GM19324 (cell line): ENCODE measurements around the gene DRD4.

Experiments used
- ATAC-seq: cut with Tn5 transposase; IDR thresholded peaks from one replicate; pipeline ENCODE4 v1.9.1; 2021; ENCODE audit warnings: mild to moderate bottlenecking, moderate library complexity; ENCODE audit not compliant: unreplicated experiment, low FRiP score

Gene DRD4

DNA sequence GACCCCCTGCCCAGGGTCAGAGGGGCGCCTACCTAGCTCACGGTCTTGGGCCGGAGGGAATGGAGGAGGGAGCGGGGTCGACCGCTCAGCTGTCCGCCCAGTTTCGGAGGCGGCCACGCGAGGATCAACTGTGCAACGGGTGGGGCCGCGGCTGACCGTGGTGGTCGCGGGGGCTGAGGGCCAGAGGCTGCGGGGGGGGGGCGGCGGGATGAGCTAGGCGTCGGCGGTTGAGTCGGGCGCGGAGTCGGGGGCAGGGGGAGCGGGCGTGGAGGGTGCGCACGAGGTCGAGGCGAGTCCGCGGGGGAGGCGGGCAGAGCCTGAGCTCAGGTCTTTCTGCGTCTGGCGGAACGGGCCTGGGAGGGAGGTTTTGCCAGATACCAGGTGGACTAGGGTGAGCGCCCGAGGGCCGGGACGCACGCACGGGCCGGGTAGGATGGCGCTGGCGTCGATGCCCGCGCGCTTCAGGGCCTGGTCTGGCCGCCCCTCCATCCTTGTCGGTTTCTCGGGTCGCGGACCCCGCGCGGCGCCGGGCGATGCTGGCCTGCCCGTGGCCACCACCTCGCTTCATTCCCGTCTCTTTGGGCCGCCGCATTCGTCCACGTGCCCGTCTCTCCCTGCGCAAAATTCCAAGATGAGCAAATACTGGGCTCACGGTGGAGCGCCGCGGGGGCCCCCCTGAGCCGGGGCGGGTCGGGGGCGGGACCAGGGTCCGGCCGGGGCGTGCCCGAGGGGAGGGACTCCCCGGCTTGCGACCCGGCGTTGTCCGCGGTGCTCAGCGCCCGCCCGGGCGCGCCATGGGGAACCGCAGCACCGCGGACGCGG is at the start of gene DRD4:
Gene DRD4 (plus strand): TSS at position 759 of the 822 bp plus-strand sequence. CDS start 36 bp downstream, at position 795.
- ATAC-seq = no peak

DNA sequence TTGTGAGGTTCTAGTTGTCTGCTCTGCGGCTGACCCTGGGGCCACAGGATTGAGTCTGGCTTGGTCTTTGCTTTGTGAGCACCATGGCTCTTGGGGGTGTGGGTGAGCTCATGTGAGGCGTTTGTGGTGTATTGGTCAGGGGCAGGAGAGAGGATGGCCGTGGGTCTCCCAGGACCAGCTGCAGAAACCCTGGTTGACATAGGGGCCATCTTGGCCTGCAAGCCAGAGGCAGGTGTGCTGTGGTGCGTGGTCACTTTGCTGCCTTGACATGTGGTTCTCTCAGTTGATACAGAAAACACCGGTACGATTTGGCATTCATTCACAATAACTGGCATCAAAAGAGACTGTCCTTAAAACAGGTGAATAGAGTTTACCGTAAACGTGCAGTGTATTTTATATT is 49.5 kb upstream of the DRD4 start:
- ATAC-seq = no peak

DNA sequence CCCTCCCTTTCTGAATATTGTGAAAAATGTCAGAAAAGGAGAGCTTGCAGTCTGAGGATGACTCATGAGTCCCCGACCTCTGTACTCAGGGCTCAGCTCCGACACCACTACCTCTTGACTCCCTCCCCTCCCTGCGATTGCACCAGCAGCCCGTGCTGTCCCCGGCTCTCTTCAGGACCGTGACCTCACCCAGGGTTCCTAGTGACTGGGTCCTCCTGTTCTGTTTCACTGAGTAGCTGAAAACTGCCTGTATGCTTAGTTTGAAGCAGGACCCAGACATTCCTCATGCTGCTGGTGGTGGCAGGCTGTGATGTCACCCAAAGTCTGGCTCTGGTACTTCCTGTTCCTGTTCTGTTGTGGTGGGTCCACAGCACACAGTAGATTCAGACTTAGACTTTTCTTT is 49.1 kb upstream of the DRD4 start:
- no peak for ATAC-seq

DNA sequence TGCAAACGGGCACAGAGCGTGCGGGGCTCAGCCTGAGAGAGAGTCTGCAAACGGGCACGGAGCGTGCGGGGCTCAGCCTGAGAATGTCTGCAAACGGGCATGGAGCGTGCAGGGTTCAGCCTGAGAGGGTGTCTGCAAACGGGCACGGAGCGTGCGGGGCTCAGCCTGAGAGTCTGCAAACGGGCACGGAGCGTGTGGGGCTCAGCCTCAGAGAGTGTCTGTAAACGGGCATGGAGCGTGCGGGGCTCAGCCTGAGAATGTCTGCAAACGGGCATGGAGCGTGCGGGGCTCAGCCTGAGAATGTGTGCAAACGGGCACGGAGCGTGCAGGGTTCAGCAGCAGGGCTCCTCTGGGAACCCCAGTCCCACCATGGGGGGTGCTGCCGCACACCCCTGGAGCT is 47.3 kb upstream of the DRD4 start:
- ATAC-seq = no peak

DNA sequence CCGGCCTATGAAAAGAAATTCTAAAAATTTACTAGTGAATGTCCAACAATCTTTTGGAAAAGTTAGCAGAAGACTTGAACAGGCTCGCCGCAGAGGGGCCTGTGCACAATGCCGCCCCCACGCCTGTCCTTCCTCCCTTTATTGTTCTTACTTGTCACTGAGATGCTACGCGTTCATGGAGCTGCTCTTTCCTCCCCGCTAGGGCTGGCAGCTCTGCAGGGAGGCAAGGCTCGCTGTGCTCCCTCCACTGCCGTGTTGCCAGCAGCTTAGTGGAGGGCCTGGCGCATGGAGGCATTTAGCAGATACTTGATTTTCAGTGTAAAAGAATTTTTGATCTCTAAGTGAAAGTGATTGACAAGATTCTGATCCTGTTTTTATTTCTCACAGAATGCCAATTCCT is 46.1 kb upstream of the DRD4 start:
- ATAC-seq = no peak

DNA sequence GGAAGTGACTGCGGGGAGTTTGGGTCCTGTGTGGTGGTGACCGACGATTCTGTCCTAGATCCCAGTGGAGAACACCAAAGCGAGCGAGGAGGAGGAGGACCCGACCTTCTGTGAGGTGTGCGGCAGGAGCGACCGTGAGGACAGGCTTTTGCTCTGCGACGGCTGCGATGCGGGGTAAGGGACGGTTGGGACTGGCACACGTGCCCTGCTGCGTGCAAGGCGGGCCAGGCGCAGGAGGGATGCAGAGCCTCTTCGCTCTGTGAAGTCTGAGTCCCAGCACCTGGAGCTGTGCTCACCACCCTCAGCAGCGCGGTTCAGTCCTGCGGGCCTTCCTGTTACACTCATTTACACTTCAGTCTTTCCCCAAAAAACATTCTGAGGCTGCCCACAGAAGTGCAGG is 44.6 kb upstream of the DRD4 start:
- ATAC-seq = no peak

DNA sequence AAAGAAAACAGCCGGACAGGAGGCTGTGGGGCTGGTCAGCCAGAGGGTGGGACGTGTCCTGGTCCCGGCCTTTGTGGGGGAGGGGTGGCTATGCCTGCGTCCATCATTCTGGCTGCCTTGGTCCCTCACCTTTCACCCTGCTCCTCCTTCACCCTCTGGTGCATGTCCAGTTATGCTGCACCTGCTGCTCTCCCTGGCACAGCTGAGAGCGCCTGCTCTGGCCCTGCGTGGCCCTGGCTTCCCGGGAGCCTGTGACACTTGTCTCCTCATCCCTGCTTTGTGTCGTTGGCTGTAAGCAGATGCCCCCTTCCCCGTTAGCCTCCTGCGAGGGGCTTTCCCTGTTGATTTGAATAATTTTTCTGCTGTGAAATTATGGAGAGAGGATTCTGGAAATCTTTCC is 44.2 kb upstream of the DRD4 start:
- no peak for ATAC-seq

DNA sequence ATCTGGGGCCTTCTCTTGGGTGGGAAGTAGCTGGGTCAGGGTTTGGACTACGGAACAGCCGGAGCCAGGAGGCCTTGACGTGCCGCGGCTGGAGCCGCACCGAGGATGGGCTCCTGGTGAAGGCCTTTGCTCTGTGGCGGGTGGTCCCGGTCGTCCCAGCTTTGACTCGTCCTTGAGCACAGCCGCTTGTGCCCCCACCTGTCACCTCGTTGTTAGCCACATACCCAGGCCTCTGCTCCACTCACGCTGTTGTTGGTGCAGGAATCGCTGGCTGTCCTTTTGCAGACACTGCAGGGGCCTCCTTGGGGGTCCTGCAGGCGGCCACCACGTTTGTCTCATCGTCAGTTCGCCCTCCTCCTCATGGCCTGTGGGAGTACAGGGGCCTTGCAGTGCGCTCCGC is 43.7 kb upstream of the DRD4 start:
- ATAC-seq = no peak

DNA sequence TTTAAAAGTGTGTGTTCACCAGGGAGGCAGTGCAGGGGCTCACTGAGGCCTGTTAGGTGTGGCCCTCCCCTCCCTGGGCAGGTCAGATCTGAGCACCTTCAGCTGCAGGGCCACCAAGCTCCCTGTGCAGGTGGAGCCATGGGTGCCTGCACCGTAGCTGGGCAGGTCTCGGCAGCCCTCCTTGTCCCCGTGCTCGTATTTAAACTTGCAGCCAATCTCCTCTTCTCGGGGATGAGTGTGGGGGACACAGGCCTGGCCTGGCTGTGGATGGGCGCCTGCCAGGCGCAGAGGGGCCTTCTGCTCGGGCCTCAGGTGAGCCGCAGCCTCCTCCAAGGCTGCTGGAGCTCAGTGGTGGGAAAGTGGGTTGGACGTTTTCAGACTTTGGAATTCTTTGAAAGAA is 41.7 kb upstream of the DRD4 start:
- no peak for ATAC-seq

DNA sequence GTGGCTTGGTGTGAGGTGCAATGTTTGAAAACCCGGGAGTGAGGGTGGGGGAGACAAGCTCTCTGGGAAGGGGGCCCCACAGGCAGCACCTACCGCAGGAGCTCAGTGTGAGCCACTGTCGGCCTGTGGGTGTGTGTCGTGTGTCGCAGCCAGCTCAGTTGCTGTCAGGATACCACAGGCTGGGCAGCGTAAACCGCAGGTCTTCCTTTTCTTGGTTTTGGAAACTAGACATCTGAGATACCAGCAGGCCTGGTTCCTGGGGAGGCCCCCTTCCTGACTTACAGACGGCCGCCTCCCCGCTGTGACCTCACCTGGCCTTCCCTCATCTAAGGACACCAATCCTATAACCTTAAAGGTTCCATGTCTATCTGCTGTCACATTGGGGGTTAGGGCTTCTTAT is 40.7 kb upstream of the DRD4 start:
- no peak for ATAC-seq

DNA sequence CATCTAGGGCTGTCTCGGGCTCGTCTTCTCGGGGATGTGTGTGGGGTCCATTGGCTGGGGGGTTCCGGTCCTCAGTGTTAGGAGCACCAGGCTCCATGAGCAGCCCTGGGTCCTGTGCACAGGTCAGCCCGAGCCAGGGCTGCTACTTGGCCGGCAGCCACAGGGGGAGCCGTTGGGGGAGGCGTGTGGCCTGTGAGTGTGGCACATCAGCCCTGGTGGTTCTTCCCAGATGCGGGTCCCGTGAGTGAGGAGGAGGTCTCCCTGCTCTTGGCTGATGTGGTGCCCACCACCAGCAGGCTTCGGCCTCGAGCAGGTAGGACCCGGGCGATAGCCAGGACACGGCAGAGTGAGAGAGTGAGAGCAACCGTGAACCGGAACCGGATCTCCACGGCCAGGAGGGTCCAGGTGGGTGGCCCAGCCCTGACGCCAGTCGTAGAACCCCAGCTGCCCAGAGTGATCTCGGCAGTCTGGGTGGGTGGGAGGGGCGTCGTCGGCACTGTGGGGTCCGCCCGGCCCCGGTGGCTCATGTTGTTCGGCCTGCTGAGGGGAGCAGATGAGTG is 39.8 kb upstream of the DRD4 start:
- no peak for ATAC-seq

DNA sequence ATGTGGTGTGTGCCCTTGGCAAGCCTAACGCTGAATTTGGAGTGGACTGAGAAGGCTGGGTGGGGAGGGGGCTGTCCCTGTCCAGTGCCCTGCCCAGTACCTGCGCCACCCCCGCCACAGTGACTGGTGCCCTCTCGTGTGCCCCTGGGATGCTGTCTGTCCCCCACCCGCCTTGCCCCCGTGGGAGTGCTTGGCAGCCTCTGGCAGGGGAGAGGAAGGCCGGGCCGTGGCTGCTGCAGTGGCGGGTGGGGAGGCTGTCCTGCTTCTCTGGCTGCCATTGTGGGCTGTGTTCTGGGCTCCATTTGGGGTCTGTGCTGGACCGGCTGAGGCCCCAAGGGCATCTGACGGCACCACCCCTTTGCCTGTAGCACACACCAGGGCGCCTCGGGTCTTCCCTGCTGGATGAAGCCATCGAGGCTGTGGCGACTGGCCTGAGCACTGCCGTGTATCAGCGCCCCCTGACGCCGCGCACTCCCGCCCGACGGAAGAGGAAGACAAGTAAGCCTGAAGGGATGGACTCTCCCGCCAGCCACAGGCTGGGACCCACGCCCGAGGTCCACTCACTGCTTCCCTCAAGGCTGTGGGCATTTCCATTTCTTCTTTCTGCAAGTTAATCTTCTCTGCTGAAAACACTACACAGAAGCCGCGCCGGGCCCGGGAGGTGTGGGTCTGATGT is 38.9 kb upstream of the DRD4 start:
- ATAC-seq = no peak

DNA sequence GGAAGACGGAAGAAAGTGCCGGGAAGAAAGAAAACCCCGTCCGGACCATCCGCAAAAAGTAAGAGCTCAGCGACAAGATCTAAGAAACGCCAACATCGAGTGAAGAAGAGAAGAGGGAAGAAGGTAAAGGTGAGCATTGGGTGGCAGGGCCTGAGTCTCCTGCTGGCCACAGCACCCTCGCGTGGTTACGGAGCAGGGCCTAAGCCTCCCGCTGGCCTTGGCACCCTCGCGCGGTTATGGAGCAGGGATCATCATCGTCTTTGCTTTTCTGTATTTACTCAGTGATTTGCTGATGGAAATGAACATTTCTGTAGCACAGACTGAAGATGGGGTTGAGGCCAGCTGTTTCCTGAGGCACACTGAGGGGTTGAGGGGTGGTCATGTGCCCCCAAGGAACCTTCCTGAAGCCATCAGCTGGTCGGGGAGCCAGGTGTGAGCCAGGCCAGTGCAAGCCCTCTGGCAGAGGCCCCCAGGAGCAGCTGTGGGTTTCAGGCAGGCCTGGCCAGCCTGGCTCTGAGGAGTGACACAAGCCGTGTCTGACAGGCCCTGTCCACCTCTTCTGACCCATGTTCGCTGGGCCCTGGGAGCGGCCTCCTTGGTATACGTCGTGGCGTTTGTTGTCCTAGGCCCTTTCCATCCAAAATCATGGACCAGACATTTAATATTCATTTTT is 35.4 kb upstream of the DRD4 start:
- no peak for ATAC-seq

DNA sequence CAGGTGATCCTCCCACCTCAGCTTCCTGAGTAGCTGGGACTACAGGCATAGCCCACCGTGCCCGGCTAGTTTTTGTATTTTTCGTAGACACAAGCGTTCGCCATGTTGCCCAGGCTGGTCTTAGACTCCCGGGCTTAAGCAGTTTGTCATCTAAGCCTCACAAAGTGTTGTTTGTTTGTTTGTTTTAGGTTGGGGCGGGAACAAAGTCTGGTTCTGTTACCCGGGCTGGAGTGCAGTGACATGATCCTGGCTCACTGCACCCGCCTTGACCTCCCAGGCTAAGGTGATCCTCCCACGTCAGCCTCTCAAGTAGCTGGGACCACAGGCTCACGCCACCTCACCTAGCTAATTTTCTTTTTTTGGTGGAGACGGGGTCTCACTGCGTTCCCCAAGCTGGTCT is 33.9 kb upstream of the DRD4 start:
- no peak for ATAC-seq

DNA sequence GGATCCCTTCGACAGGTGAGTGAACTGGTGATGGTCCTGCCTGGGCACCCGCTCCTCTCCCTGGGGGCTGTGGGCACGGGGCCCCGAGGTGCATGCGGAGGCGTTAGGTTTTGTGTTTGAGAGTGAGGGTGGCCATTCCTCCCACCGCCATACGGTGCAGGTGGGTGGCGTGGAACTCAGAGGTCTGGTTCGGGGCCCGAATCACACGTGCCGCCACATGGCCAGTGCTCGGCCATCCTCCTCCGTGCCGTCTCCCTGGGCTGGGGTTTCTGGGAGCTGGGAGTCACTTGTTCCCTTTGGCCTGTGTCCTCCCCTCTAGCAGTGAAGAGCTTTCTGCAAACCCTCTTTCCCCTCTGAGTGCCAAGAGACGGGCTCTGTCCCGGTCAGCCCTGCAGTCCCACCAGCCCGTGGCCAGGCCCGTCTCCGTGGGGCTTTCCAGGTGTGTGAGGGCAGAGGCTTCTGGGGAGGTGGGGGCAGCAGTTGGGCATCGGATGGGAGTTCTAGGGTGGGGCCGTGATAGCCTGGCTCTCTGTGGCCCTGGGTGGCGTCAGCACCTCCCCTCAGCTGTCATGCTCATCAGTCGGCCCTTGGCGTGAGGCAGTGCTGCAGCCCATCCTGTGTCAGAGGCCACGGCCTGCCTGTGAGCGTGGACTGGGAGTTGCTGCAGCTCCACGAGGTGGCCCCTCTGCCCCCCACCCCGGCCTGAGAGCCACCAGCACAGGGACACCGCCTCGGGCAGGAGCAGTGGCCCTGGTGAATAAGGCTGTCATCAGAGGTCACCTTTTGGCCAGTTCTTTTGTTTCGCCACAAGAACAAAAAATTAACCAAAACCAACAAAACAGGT is 31.6 kb upstream of the DRD4 start:
- ATAC-seq = no peak

DNA sequence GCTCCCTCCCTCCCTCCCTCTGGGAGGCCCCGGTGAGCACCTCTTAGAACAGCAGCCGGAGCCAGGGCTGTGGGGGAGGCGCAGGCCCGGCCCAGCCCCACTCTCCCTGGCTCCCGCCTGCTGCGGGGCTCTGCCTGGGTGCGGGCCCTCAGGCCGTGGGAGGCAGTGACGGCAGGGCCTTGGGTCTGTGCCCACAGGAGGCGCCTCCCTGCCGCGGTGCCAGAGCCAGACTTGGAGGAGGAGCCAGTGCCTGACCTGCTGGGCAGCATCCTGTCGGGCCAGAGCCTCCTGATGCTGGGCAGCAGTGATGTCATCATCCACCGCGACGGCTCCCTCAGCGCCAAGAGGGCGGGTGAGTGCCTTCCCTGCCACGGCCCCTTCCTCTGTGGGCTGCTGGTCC is 30.8 kb upstream of the DRD4 start:
- no peak for ATAC-seq

DNA sequence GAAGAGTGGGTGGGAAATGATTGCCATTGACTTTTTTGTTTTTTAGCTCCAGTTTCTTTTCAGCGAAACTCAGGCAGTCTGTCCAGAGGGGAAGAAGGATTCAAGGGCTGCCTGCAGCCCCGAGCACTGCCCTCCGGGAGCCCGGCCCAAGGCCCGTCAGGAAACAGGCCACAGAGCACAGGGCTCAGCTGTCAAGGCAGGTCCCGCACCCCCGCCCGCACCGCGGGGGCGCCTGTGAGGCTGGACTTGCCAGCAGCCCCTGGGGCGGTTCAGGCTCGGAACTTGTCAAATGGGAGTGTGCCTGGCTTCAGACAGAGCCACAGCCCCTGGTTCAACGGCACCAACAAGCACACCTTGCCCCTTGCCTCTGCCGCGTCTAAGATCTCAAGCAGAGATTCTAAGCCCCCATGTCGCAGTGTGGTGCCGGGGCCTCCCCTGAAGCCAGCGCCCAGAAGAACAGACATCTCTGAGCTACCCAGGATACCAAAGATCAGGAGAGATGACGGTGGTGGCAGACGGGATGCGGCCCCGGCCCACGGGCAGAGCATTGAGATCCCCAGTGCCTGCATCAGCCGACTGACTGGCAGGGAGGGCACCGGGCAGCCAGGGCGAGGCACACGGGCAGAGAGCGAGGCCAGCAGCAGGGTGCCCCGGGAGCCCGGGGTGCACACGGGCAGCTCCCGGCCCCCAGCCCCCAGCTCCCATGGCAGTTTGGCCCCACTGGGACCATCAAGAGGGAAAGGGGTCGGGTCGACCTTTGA is 29.9 kb upstream of the DRD4 start:
- ATAC-seq = no peak

DNA sequence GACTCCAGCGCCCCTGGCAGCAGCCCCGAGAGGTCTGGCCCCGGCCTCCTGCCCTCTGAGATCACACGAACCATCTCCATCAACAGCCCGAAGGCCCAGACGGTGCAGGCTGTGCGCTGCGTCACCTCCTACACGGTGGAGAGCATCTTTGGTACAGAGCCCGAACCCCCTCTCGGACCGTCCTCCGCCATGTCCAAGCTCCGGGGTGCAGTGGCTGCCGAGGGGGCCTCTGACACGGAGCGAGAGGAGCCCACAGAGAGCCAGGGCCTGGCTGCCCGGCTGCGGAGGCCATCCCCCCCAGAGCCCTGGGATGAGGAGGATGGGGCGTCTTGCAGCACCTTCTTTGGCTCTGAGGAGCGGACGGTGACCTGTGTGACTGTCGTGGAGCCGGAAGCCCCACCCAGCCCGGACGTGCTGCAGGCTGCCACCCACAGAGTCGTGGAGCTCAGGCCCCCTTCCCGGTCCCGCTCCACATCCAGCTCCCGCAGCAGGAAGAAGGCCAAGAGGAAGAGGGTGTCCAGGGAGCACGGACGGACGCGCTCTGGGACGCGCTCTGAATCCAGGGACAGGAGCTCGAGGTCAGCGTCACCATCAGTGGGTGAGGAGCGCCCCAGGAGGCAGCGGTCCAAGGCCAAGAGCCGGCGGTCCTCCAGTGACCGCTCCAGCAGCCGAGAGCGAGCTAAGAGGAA is 29.0 kb upstream of the DRD4 start:
- no peak for ATAC-seq

DNA sequence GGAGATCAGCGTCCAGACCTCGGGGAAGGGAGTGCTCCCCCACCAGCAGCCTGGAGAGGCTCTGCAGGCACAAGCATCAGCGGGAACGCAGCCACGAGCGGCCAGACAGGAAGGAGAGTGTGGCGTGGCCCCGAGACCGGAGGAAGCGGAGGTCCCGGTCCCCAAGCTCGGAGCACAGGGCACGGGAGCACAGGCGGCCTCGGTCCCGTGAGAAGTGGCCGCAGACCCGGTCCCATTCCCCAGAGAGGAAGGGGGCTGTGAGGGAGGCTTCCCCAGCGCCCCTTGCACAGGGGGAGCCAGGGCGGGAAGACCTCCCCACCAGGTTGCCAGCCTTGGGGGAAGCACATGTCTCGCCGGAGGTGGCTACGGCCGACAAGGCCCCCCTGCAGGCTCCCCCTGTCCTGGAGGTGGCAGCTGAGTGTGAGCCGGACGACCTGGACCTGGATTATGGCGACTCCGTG is 28.2 kb upstream of the DRD4 start:
- no peak for ATAC-seq
